Thyroid gland (tissue), 4 donors: Measurements from ENCODE around the gene DIMT1. TPM values are rescaled to one million over a fixed set of nuclear protein-coding genes. Genes with fewer than 3 reads are reported as not detected.

Experiments
- DNase-seq, 2 donors: peaks; one replicate each; pipeline ENCODE4 v3.0.0-alpha.2; 2019
- H3K27ac ChIP-seq, 3 donors: fragments of 200-600 bp; sonication (generic); 1 replicate in 2 of 3; 2 replicates in 1 of 3; pipeline ENCODE4 v1.5.1; 2016 to 2019; ENCODE audit warnings: mild to moderate bottlenecking in 1 of 3, moderate library complexity in 1 of 3
- H3K27me3 ChIP-seq: fragments of 200-600 bp; sonication (generic); one replicate; pipeline ENCODE4 v1.5.1; 2019
- H3K36me3 ChIP-seq, 2 donors: fragments of 200-600 bp; sonication (generic); one replicate each; pipeline ENCODE4 v1.5.1; 2016 to 2019
- H3K4me1 ChIP-seq, 2 donors: fragments of 200-600 bp; sonication (generic); one replicate each; pipeline ENCODE4 v1.5.1; 2017 to 2019
- H3K4me3 ChIP-seq, 3 donors: fragments of 200-600 bp; sonication (generic); replicated peaks in 1 of 3; 1 replicate in 2 of 3; 2 replicates in 1 of 3; pipeline ENCODE4 v1.5.1; 2016; ENCODE audit warnings: mild to moderate bottlenecking in 1 of 3
- H3K9me3 ChIP-seq: fragments of 200-600 bp; sonication (generic); one replicate; pipeline ENCODE4 v1.5.1; 2017
- POLR2A ChIP-seq, 2 donors: fragments of 450-650 bp; IDR thresholded peaks; one replicate each; pipeline ENCODE4 v1.6.1; 2017; ENCODE audit warnings: antibody characterized with exemption in 2 of 2, mild to moderate bottlenecking in 2 of 2, moderate library complexity in 1 of 2
- WGBS, 2 donors: methylation state at CpG; one replicate each; pipeline ENCODE4 v1.1.5; 2017; 5-methylcytosine and 5-hydroxymethylcytosine counted together
- intact Hi-C: fragments of 100-400 bp; cut with DNase I; formaldehyde crosslinking; loops from one replicate; pipeline ENCODE4 v1.15.1; 2023
- small RNA-seq: library from RNA; depleted of rRNA; stranded (forward); fragments of <200 nt; gene quantifications from one replicate; pipeline ENCODE3, GENCODE V24; 2016
- total RNA-seq, 4 donors: library from RNA; depleted of rRNA; stranded (reverse); fragments of >200 nt; gene quantifications; one replicate each; pipeline ENCODE4 v1.2.3, GENCODE V29; 2016
- TF ChIP-seq, protein P1 (sequence below), 6 experiments: fragments of 200-600 bp in 3 of 6; fragments of 450-650 bp in 3 of 6; sonication (generic) in 3 of 6; IDR thresholded peaks; one replicate each; pipeline ENCODE4 v1.5.1; 2016 to 2019; ENCODE audit warnings: antibody characterized with exemption in 6 of 6, mild to moderate bottlenecking in 2 of 6, inconsistent platforms in 1 of 6, moderate library complexity in 1 of 6

Gene DIMT1
- total RNA-seq, 4 donors from 2014 or later, result 20.0 to 36.7 (median 22.0) TPM

DNA sequence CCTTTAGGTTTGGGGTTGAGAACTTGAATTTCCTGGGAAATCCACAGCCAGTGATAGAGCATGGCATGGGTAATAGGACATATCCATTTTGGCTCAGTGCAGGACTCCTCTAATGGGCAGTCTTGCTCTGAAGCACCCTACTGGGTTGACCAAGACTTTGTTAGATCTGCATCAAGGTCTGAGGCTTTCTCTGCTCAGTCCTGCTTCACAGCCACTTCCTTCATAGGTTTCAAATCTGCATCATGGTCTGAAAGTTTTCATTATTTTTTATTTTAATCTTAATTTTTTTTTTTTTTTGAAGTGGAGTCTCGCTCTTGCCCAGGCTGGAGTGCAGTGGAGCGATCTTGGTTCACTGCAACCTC, 61.2 kb downstream of the DIMT1 start:
- DNase-seq, result no peak
- intact Hi-C loops, result no loop called here
- Histone ChIP-seq H3K36me3 (no peaks in the 10 kb centered on the region), H3K4me3 (no peak overlapping the region), H3K4me1 (no peaks in the 10 kb centered on the region), H3K9me3 (no peaks in the 10 kb centered on the region), H3K27me3 (no peaks in the 10 kb centered on the region), H3K27ac (no peak overlapping the region)
- 98% methylated on average over 2 of the region's 2 CpGs for WGBS, 2 donors
- no peak for TF ChIP-seq POLR2A (IDR thresholded peaks at IDR 0.05)
- TF ChIP-seq, protein P1, sequence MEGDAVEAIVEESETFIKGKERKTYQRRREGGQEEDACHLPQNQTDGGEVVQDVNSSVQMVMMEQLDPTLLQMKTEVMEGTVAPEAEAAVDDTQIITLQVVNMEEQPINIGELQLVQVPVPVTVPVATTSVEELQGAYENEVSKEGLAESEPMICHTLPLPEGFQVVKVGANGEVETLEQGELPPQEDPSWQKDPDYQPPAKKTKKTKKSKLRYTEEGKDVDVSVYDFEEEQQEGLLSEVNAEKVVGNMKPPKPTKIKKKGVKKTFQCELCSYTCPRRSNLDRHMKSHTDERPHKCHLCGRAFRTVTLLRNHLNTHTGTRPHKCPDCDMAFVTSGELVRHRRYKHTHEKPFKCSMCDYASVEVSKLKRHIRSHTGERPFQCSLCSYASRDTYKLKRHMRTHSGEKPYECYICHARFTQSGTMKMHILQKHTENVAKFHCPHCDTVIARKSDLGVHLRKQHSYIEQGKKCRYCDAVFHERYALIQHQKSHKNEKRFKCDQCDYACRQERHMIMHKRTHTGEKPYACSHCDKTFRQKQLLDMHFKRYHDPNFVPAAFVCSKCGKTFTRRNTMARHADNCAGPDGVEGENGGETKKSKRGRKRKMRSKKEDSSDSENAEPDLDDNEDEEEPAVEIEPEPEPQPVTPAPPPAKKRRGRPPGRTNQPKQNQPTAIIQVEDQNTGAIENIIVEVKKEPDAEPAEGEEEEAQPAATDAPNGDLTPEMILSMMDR (IDR thresholded peaks at IDR 0.05), result no peak

DNA sequence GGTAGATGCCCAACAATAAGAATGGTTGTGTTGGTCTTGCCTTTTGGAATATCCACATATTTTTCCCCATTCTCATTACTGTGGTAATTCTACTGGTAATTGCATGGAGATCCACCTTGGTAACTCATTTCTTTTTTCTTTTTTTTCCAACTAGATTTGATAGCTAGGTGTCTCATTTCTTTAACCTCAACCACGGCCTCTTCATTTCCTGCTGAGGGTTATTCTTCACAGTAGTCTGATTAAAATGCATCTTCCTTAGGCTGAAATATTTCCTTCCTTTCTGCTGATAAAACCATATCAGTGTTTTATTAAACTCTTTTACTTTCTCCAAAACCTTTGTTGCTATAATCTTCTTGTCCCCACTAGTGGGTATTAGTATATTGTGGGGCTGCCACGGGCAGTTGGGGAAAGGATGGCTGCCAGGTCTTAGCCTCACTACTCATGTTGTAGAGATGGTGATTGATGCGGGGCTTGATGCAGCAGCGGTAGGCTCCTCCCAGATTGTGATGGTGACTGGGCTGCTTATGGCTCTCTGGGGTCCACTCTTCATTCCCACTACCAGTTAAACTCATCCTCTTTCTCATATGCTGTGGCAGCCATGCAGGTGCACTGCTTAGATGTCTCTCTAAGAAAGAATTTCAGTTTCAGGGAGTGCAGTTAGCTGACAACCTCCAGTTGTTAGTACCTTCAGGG, 61.8 kb downstream of the DIMT1 start:
- Histone ChIP-seq H3K27me3 (no peaks in the 10 kb centered on the region), H3K27ac (no peak overlapping the region), H3K9me3 (no peaks in the 10 kb centered on the region), H3K4me3 (no peak overlapping the region), H3K36me3 (no peaks in the 10 kb centered on the region), H3K4me1 (no peaks in the 10 kb centered on the region)
- DNase-seq, result no peak
- TF ChIP-seq POLR2A (IDR thresholded peaks at IDR 0.05), result no peak
- TF ChIP-seq, protein P1 (IDR thresholded peaks at IDR 0.05), result no peak
- intact Hi-C loops, result no loop called here
- WGBS, 2 donors, result 91 to 95% methylated on average over 4 of the region's 4 CpGs

DNA sequence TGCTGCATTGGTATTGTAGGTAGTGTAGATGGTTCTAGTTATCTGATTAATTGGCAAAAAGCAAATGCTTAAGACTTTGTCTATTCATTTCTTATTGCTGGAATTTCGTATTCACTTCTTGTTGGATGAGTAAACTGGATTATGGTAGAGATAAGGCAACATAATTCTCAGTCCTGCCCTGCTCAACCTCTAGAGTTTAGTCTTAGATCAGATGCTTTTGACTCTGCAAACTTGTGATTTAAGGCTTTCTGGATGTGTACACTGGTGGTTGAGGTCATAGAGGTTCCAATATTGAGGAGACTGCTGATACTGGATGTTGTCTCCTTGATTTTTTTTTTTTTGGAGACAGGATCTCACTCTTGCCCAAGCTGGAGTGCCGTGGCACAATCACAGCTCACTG, 62.7 kb downstream of the DIMT1 start:
- no peak overlapping the region for H3K4me3 ChIP-seq
- no peak for DNase-seq
- H3K36me3 ChIP-seq, result no peaks in the 10 kb centered on the region
- no peaks in the 10 kb centered on the region for H3K4me1 ChIP-seq
- H3K9me3 ChIP-seq, result no peaks in the 10 kb centered on the region
- H3K27me3 ChIP-seq, result no peaks in the 10 kb centered on the region
- 97 to 99% methylated on average over 2 of the region's 2 CpGs for WGBS, 2 donors
- no peak overlapping the region for H3K27ac ChIP-seq
- TF ChIP-seq POLR2A (IDR thresholded peaks at IDR 0.05), result no peak
- TF ChIP-seq, protein P1 (IDR thresholded peaks at IDR 0.05), result no peak
- intact Hi-C loops, result no loop called here

DNA sequence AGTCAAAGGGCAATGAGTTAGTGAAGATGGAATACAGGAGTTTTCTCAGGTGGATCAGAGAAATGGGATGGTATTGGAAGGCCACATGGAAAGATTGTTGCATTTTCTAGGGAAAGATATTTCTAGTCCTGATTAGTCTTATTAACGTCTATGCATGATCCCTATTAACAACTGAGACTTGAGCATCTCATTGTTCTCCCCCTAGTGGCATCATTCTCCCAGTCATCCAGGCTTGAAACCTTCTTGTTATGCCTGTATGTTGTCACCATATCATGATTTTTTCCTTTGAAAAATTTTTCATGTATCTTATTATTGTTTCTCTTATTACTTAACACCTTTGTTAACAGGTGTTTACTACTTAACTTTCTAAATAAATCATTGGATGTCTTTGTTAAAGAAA, 63.3 kb downstream of the DIMT1 start:
- Histone ChIP-seq H3K27ac (no peak overlapping the region), H3K36me3 (no peaks in the 10 kb centered on the region), H3K4me3 (no peak overlapping the region), H3K27me3 (no peaks in the 10 kb centered on the region), H3K4me1 (no peaks in the 10 kb centered on the region), H3K9me3 (no peaks in the 10 kb centered on the region)
- no peak for DNase-seq
- intact Hi-C loops, result no loop called here
- 54 to 57% methylated on average over 1 of the region's 1 CpG for WGBS, 2 donors
- TF ChIP-seq, protein P1 (IDR thresholded peaks at IDR 0.05), result peak in 2 of 6 experiments; percentile 4 to 29
- TF ChIP-seq POLR2A (IDR thresholded peaks at IDR 0.05), result no peak

Small RNA genes within 50 kb of the gene (small RNA-seq; reads per million reads assigned to genes)
- not detected for gene RNU6-661P

Other genes with a start within 250 kb of the DIMT1 start
- gene KIF2A, start 97.7 kb downstream of the DIMT1 start, total RNA-seq, result 100 to 1,000 TPM in 1 of 4 donors, 10 to 100 TPM in 3; 34.9 to 118 (median 54.8) TPM
- 10 to 100 TPM; 24.5 to 37.2 (median 32.2) TPM for gene IPO11, start 8.9 kb upstream of the DIMT1 start, total RNA-seq
- gene LRRC70, start 174.9 kb upstream of the DIMT1 start, total RNA-seq, result 10 to 100 TPM in 2 of 4 donors, 1 to 10 TPM in 2; 8.0 to 15.3 (median 10.4) TPM